GM19452 (cell line): ENCODE data around the gene TMEM151A.
"Not testable (repeated sequence)": the region's sequence is repeated elsewhere in the genome, so short reads cannot be mapped to it uniquely, and the experiment has no call there.

Source experiments
- ATAC-seq: cut with Tn5 transposase; IDR thresholded peaks from one replicate; pipeline ENCODE4 v1.9.1; 2021; ENCODE audit not compliant: unreplicated experiment

Gene TMEM151A

DNA sequence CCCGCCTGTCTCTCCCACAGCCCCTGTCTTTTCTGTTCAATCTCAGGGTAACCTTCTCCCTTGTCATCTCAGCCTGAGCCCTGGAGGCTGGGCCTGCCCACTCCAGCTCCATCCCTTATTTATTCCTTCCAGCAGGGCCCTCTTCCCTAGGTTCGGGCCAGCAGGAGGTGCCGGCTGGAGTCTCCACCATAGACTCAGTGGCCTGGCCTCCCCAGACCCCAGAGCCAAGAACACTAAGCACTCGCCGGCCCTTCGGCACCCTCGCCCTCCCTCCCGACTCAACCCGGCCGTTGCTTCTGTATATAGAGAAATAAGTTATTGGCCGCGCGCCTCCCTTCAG, 24.7 kb upstream of the TMEM151A start:
- no peak for ATAC-seq

DNA sequence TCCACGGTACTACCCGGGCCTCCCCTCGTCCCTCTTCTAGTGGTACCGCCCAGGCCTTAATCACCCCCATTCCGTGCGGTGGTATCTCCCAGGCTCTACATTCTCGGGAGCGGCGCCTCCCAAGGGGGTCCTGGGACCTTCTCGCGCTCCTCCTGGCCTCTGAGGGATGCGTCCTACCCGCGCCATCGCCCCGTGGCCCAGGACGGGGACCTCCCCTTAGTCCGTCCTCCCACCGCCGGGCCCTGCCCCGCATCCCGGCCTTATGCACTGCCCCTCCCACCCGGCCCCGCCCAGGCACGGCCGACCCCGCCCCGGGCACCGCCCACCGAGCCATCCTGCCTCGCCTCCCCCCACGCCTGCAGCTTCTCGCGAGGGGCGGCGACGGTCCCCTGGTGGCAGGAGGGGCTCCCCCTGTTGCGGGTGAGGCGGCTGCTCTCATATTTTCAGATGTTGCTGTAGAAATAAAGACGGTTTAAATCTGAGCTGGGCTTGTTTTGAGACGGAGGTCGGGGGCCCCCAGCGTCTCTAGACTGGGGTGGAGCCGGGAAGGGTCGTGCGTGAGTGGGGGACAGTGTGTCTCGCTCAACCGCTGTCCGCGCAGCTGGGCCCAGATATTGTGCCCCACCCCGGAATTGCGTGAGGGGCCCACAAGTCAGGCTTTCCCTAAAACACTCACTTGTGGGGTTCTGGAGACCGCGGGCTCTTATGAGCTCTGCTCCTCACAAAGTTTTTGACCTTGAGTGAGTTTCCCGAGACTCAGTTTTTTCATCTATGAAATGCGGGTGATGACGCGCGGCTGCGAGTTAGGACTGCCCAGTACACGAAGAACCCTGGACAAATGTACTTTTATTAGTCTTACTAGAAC, 24.1 kb upstream of the TMEM151A start:
- ATAC-seq, result peak; percentile 30

DNA sequence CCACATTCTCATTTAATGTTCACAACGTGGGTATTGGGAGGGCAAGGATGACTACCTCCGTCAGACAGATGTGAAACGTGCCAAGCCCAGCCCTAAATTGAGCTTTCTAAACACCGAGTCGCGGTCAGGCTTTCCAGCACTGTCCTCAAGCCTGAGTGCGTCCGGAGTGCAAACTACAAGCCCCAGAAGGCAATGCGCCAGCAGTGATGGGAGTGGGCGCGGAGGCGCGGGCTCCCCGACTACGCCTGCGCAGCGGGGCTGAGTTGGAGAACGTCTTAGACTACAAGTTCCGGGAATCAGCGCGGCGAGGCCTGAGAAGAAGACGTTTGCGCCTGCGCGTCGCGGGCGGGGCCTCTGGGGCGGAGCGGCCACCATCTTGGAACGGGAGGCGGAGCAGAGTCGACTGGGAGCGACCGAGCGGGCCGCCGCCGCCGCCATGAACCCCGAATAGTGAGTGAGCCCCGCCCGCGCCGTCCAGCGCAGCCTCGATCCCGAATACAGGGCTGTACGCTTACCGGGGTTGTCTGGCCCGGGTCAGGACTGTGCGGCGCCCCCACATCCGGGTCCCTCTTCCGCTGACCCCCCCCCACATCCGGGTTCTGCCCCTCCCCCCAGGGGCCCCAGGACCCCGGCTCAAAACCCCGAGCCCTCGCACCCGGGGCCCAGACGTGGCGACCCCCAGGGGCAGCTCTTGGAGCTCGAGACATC, 23.3 kb upstream of the TMEM151A start, which contains the start of gene RAB1B:
Gene RAB1B (plus strand): TSS at position 396 of the 708 bp plus-strand sequence. CDS start 41 bp downstream, at position 437.
- peak; percentile 82 for ATAC-seq

DNA sequence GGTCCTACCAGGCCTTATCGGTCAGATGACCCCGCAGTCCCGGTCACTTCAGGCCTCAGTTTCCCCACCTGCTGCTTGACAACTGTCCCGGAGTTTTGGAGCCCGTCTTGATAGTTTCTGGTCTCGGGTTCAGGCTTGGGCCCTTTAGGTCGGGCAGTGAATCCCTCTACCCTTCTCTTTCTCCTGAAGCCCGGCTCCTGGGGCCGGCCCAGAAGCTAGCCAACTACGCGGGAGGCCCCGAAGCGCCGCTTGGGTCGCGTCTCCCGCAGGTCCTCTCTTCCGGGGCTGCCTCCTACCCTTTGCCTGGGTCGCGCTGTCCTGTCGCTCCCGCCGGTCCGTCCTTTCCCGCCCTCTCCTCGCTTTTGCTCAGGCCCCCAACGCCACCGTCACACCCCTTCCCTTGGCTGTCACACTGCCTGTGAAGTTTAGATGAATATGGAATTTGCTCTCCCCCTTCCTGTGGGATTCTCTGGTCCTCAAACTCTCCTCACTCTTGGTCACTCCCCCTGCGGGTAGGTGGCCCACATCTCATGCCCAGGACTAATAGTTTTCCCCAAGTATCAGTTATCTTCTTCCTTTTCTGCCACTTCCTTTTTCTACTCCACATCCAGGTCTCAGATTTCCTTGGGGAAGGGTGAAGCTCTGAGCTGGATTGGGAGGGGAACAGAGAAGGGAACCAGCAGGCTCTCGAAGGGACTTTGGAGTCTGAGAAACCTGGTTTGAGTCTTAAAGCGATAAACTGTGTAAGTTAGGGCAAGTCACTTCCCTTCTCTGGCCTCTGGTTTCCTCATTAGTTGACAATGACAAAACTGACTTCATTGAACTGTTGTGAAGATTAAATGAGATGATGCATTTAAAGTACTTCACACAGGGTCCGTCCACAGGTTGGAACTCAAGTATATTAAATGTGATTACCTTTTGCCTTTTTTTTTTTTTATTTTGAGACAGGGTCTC, 22.5 kb upstream of the TMEM151A start:
- ATAC-seq, result no peak

DNA sequence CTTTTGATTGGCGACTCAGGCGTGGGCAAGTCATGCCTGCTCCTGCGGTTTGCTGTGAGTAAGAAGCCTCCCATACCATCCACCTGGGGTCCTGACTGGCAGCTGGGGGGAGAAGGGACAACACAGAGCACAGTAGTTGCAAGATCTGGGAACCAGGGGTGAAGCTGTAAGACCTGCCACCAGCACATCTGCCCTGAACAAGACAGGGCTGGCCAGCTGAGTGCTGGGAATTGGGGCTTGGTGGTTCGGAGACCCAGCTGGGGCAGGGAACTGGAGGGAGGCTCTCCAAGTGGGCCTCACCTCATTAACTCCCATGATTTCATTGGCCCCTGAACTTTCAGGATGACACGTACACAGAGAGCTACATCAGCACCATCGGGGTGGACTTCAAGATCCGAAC, 19.9 kb upstream of the TMEM151A start:
- ATAC-seq, result no peak

DNA sequence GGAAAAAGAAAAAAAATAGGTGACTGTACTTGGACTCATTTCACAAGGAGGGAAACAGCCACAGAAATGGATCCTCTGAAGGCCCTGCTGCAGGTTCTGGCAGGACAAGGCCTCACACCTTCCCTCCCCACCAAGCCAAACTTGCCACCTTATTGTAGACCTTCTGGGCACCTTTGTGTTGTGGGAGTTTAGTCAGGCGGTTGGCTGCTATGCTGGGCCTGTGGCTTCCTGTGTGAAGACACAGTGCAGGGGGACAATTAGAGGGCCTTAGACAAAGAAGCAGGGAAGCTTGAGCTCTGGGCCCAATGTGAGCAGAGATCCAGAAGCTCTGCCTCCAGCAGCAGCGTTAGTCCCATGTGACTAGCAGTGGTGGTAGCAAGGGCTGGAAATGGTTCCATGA, 19.1 kb upstream of the TMEM151A start:
- ATAC-seq, result no peak

DNA sequence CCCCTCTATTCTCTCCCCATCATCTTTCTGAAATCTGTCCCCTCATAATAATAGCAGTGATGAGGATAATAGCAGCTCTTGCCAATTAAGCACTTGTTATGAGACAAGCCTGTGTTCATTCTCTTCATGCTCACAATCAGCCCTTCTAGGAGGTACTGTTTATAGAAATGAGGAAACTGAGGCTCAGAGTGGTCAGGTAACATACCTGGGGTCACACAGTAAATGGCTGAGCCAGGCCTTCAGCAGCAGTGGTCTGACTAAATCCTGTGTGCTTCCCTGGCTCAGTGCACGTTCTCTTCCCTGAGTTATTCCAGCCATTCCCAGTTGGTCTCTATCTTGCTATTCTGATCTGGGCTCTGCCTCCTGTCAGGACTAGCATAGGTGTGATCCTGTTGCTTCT, 17.5 kb upstream of the TMEM151A start:
- ATAC-seq, result no peak

DNA sequence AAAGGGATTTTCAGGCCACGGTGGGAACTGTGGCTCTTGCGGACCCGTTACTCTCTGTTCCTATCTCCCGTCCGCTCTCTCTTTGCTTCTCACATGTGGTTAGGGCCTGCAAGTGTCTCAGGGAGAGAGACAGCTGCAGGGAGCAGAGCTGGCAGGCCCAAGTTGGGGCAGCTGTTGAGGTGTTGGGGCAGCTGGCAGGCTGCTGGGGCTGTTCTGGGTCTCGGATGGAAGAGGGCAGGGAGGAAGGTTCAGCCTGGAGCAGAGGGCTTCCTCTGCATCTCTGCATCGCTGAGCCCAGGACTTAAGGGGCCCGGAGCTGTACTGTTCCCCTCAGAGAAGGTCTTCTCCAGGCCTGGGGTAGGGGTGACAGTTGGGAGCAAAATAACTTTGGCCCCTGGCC, 16.3 kb upstream of the TMEM151A start:
- no peak for ATAC-seq

DNA sequence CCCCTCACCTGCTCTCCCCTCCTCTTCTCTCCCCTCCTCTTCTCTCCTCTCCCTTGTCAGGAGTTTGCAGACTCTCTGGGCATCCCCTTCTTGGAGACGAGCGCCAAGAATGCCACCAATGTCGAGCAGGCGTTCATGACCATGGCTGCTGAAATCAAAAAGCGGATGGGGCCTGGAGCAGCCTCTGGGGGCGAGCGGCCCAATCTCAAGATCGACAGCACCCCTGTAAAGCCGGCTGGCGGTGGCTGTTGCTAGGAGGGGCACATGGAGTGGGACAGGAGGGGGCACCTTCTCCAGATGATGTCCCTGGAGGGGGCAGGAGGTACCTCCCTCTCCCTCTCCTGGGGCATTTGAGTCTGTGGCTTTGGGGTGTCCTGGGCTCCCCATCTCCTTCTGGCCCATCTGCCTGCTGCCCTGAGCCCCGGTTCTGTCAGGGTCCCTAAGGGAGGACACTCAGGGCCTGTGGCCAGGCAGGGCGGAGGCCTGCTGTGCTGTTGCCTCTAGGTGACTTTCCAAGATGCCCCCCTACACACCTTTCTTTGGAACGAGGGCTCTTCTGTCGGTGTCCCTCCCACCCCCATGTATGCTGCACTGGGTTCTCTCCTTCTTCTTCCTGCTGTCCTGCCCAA, 15.6 kb upstream of the TMEM151A start:
- no peak for ATAC-seq

DNA sequence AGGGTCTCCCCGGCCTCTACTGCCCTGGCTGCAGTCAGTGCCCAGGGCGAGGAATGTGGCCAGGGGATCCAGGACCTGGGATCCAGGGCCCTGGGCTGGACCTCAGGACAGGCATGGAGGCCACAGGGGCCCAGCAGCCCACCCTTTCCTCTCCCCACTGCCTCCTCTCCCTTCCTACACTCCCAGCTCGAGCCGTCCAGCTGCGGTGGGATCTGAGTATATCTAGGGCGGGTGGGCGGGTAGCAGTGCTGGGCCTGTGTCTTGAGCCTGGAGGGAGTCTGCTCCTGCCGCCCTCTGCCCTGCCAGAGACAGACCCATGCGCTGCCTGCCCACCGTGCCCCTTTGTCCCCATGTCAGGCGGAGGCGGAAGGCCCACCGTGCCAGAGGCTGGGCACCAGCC, 15.1 kb upstream of the TMEM151A start:
- ATAC-seq, result not testable (repeated sequence)

DNA sequence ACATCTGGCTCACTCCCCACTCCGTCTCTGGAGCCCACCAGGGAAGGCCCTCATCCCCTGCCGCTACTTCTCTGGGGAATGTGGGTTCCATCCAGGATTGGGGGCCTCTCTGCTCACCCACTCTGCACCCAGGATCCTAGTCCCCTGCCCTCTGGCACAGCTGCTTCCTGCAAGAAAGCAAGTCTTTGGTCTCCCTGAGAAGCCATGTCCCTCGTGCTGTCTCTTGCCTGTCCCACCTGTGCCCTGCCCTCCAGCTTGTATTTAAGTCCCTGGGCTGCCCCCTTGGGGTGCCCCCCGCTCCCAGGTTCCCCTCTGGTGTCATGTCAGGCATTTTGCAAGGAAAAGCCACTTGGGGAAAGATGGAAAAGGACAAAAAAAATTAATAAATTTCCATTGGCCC, 14.6 kb upstream of the TMEM151A start:
- not testable (repeated sequence) for ATAC-seq

DNA sequence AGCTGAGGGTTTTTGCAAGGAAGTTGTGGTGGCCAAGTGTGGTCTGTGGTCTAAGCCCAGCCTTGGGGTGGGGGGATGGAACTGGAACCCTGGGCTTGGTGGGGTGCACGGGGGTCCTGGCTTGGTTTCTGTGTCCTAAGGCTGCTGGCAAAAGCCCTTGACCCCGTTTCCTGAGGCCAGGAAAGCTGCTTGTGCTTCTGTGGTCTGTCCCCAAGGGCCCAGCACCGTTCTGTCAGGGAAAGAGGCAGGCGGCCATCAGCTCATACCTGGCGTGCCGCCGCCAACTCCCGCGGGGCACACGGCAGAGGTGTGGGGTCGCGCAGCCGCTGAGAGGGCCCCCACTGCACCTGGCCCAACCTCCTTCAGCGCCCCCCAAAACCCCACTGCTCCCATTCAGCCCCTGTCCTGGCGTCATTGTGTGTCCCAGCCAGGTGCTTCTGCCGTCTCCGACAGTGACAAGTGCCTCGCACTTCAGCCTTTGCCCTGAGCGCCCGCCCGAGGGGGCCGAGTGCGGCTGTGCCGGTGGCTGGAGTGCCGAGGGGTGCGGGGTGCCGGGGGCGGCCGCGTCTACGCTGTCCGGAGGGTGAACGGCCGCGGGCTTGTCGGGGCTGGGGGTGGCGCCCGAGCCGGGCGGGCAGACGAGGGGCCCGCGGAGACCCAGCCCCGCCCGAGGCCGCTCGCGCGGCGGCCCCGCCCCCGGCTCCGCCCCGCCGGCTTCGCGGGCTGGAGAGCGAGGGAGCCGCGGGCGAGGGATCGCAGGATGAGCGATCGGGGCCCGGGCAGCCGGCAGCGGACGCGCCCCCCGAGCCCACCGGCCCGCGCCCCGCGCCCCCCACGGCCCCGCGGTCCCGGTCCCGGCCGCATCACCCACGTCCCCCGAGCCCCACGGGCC, 14.0 kb upstream of the TMEM151A start, which contains the start of gene CNIH2:
Gene CNIH2 (plus strand): TSS at position 705 of the 892 bp plus-strand sequence. CDS start 282 bp downstream, outside the sequence.
- ATAC-seq, result no peak

DNA sequence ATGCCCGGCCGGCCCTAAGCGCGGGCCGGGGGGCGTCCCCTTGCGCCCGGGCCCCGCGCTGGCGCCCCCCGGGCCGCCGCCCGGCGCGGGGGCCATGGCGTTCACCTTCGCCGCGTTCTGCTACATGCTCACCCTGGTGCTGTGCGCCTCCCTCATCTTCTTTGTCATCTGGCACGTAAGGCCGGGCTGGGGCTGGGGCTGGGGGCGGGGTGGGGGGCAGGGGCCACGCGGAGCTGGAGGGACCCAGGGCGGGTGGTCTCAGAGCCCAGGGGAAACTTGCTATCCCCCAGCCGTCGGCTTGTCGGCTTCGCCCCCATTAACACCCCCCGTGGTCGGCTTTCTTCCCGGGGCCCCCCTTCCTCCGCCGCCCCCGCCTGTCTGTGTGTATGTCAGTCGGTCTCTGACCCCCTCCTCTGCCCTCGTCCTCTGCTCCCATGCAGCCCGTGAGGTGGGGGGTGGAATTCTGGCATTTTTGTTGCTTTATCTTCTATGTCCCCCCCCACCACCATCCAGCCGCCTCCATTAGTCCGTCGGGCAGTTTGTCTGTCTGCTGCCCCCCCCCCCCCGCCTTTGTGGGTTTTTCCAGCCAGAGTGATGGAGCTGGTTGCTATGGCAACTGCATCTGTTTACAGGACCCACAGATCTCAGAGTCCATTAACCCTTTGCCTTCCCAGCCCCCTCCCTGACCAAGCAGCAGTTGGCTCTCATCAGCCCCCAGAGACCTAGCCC, 13.2 kb upstream of the TMEM151A start:
- ATAC-seq, result no peak

DNA sequence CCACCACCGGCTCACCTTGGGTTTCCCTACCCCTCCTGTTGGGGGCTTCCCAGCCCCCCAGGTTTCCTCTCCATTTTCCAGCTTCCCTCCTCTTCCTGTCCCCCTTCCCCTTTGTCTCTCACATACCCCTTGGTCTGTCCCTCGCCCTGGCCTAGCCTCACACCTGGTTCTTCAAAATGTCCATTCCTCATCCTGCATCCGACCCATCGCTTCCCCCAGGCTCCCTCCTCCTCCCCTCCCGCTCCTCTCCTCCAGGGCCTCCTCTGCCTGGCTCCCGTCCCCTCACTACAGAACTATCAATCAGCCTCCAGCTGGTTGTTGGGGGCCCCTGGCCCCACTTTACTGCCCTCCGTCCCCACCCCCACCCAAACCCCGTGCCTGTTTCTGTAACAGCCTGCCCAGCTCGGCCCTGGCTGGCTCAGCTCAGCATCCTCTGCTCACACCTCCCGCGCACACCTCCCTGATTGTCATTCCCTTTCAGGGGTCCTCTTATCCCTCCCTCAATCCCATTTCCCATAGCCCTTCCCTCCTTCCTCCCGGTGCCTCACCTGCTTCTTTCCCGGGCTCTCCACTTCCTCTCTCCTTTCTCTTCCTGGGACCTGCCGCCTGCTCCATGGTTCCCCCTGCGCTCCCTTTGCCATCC, 12.5 kb upstream of the TMEM151A start:
- no peak for ATAC-seq

DNA sequence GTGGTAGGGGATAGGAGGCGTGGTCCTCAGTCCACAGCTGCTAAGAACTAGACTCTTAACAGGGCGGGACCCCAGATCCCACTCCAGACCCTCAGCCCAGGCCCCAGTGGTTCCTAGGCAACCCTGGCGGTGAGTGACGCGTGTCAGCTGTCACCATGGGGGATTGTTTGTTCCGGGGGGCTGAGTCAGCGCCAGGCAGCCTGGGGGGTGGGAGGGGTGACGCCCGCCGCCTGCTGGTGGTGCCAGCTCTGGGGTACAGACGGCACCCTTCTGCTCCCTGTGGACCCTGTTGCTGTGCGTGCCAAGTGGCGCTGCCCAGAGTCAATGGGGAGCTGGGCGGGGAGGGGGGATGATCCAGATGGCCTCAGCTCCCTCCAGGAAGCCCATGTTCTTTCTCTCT, 11.3 kb upstream of the TMEM151A start:
- no peak for ATAC-seq

DNA sequence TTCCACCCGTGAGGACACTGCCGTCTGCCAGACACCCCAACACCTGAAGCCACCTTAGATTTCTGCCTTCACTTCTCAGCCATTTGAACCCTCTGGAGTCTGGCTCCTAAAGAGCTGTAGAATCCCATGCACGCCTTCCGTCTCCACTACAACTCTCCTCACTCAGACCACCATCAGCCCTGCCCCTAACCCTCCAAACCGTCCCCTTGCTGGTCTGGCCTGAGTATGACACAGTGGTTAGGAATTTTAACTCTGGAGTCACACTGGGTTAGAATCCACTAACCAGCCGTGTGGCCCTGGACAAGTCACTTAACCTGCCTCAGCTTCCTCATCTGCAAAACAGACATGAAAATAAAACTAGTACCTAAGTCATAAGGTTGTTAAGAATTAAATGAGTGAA, 10.7 kb upstream of the TMEM151A start:
- ATAC-seq, result no peak

DNA sequence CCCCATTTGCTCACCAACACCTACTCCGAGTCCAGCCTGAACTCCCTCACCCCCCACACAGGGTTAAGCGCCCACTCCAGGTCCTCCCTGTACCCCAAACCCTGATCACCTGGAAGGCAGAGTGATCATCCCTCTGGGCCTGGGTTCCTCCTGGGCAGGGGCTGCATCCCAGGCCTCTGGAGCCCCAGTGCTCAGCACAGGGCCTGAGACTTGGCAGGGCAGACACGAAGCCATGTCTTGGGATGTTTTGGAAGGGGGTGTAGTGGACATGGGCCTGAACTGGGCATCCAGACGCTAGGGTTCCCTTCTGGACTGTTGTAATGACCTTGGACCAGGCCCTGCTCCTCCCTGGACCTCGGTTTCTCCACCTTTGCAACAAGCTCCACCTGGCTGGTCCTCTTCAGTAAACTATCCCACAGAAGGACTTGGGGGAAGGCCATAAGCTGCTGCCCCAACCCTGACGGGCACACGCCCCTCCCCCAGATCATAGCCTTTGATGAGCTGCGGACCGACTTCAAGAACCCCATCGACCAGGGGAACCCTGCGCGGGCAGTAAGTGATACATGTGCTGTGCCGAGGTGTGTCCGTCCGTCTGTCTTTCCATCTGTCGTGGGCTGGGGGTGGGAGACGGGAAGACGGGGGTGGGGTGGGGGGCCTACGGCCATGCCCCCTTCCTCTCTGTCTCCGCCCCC, 9.8 kb upstream of the TMEM151A start:
- no peak for ATAC-seq
